Activated CD4-positive, alpha-beta T cell treated with anti-CD3 and anti-CD28 coated beads for 4 hours (primary cell): ENCODE data around the gene GPC5.
"Not testable (repeated sequence)": the region's sequence is repeated elsewhere in the genome, so short reads cannot be mapped to it uniquely, and the experiment has no call there.

Experiments
- DNase-seq, 2 donors: peaks; one replicate each; pipeline ENCODE4 v3.0.0-alpha.2; 2020

Gene GPC5

GRCh38 chr13:92807353-92807752, 1408.9 kb downstream of the GPC5 start:
- DNase-seq, result no peak

GRCh38 chr13:92807966-92808365, 1409.5 kb downstream of the GPC5 start:
- DNase-seq, result no peak

GRCh38 chr13:92821324-92821723, 1422.9 kb downstream of the GPC5 start:
- no peak for DNase-seq

GRCh38 chr13:92823059-92823458, 1424.6 kb downstream of the GPC5 start:
- no peak for DNase-seq

- no peak for DNase-seq
These were observed 1427.6 kb downstream of the GPC5 start for GRCh38 chr13:92825938-92826596.

GRCh38 chr13:92827503-92827902, 1429.1 kb downstream of the GPC5 start:
- no peak for DNase-seq

GRCh38 chr13:92829930-92830329, 1431.5 kb downstream of the GPC5 start:
- DNase-seq, result no peak

- DNase-seq, result no peak
These were observed 1432.4 kb downstream of the GPC5 start for GRCh38 chr13:92830821-92831220.

- no peak for DNase-seq
These were observed 1434.7 kb downstream of the GPC5 start for GRCh38 chr13:92833071-92833470.

GRCh38 chr13:92836171-92836570, 1437.8 kb downstream of the GPC5 start:
- no peak for DNase-seq

- DNase-seq, result no peak
These were observed 1440.4 kb downstream of the GPC5 start for GRCh38 chr13:92838786-92839185.

- no peak for DNase-seq
These were observed 1443.7 kb downstream of the GPC5 start for GRCh38 chr13:92842145-92842544.

GRCh38 chr13:92843549-92843948, 1445.1 kb downstream of the GPC5 start:
- no peak for DNase-seq

GRCh38 chr13:92849381-92849780, 1451.0 kb downstream of the GPC5 start:
- DNase-seq, result no peak

GRCh38 chr13:92864584-92865284, 1466.3 kb downstream of the GPC5 start:
- no peak for DNase-seq

- DNase-seq, result no peak
These were observed 1474.6 kb downstream of the GPC5 start for GRCh38 chr13:92873029-92873428.

- no peak for DNase-seq
These were observed 1488.2 kb downstream of the GPC5 start for GRCh38 chr13:92886535-92887077.

GRCh38 chr13:92894447-92894846, 1496.0 kb downstream of the GPC5 start:
- no peak for DNase-seq

- DNase-seq, result no peak
These were observed 1498.4 kb downstream of the GPC5 start for GRCh38 chr13:92896842-92897241.

- not testable (repeated sequence) for DNase-seq
These were observed 1500.5 kb downstream of the GPC5 start for GRCh38 chr13:92898946-92899345.

- DNase-seq, result no peak
These were observed 1502.0 kb downstream of the GPC5 start for GRCh38 chr13:92900446-92900845.

- no peak for DNase-seq
These were observed 1503.3 kb downstream of the GPC5 start for GRCh38 chr13:92901739-92902138.

GRCh38 chr13:92912629-92913028, 1514.2 kb downstream of the GPC5 start:
- no peak for DNase-seq

GRCh38 chr13:92913840-92914239, 1515.4 kb downstream of the GPC5 start:
- DNase-seq, result no peak
